SK-N-MC (cell line): ENCODE data around the gene RAG2.

Experiments used
- EZH2 ChIP-seq: fragments of 200-600 bp; sonication (generic); IDR thresholded peaks from one replicate; pipeline ENCODE4 v1.6.1; 2017; ENCODE audit warnings: antibody characterized with exemption
- POLR2AphosphoS5 ChIP-seq: IDR thresholded peaks from 2 replicates; pipeline ENCODE4 v1.6.1; 2012; ENCODE audit warnings: mild to moderate bottlenecking, low read depth, low read length, borderline replicate concordance

- no peak for TF ChIP-seq POLR2AphosphoS5
- no peak for TF ChIP-seq EZH2
Observed at GRCh38 chr11:36635066-36635862, 37.2 kb upstream of the RAG2 start.
